ENCODE measurements around the gene PNMT.
"Not testable (repeated sequence)": the region's sequence is repeated elsewhere in the genome, so short reads cannot be mapped to it uniquely, and the experiment has no call there.

PNMT gene

GRCh38 chr17:39711071-39711470 lies 42.8 kb downstream of the PNMT start:
- not testable (repeated sequence) for H3K27ac Mint-ChIP-seq; H3K27me3 Mint-ChIP-seq; H3K4me3 Mint-ChIP-seq; H3K36me3 Mint-ChIP-seq (ENCODE audit: low read depth); H3K4me1 Mint-ChIP-seq (ENCODE audit: low read depth); H3K9me3 Mint-ChIP-seq

GRCh38 chr17:39711851-39712250 lies 43.6 kb downstream of the PNMT start:
- no peaks in the 10 kb centered on the region for H3K36me3 Mint-ChIP-seq (ENCODE audit: low read depth)
- H3K27me3 Mint-ChIP-seq = no peaks in the 10 kb centered on the region
- H3K4me1 Mint-ChIP-seq (ENCODE audit: low read depth) = peaks cover 7% of the 10 kb centered on the region
- no peaks in the 10 kb centered on the region for H3K9me3 Mint-ChIP-seq
- no peak overlapping the region for H3K27ac Mint-ChIP-seq
- H3K4me3 Mint-ChIP-seq = no peak overlapping the region

GRCh38 chr17:39714234-39714633 lies 46.0 kb downstream of the PNMT start:
- Mint-ChIP-seq H3K4me1 (ENCODE audit: low read depth) (no peaks in the 10 kb centered on the region), H3K36me3 (ENCODE audit: low read depth) (no peaks in the 10 kb centered on the region), H3K27me3 (no peaks in the 10 kb centered on the region), H3K9me3 (no peaks in the 10 kb centered on the region), H3K27ac (no peak overlapping the region), H3K4me3 (no peak overlapping the region)

DNA sequence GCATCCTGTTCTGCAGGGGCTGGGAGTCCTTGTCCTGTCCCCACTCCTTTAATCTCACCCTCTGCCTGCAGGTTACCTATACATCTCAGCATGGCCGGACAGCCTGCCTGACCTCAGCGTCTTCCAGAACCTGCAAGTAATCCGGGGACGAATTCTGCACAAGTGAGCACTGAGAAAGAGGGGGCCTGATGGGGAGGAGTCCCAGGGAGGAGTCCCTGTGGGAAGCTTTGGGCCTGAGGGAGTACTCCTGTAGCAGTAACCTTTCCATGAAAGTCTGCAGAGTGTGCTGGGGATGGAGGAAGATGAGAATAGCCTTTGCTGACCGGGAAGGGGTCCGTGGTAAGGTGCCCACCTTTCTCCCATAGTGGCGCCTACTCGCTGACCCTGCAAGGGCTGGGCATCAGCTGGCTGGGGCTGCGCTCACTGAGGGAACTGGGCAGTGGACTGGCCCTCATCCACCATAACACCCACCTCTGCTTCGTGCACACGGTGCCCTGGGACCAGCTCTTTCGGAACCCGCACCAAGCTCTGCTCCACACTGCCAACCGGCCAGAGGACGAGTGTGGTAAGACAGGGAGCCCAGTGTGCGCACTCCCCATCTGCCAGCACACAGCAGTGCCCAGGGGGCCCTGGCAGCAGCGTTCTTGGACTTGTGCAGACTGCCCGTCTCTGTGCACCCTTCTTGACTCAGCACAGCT lies 47.3 kb downstream of the PNMT start:
- H3K27ac Mint-ChIP-seq = no peak overlapping the region
- H3K4me1 Mint-ChIP-seq (ENCODE audit: low read depth) = no peaks in the 10 kb centered on the region
- no peaks in the 10 kb centered on the region for H3K27me3 Mint-ChIP-seq
- H3K4me3 Mint-ChIP-seq = no peak overlapping the region
- H3K36me3 Mint-ChIP-seq (ENCODE audit: low read depth) = no peaks in the 10 kb centered on the region
- no peaks in the 10 kb centered on the region for H3K9me3 Mint-ChIP-seq

- H3K27ac Mint-ChIP-seq = no peak overlapping the region
- no peaks in the 10 kb centered on the region for H3K27me3 Mint-ChIP-seq
- no peaks in the 10 kb centered on the region for H3K9me3 Mint-ChIP-seq
- no peaks in the 10 kb centered on the region for H3K36me3 Mint-ChIP-seq (ENCODE audit: low read depth)
- no peak overlapping the region for H3K4me3 Mint-ChIP-seq
- no peaks in the 10 kb centered on the region for H3K4me1 Mint-ChIP-seq (ENCODE audit: low read depth)
Measured at GRCh38 chr17:39716073-39716818, 48.0 kb downstream of the PNMT start.

DNA sequence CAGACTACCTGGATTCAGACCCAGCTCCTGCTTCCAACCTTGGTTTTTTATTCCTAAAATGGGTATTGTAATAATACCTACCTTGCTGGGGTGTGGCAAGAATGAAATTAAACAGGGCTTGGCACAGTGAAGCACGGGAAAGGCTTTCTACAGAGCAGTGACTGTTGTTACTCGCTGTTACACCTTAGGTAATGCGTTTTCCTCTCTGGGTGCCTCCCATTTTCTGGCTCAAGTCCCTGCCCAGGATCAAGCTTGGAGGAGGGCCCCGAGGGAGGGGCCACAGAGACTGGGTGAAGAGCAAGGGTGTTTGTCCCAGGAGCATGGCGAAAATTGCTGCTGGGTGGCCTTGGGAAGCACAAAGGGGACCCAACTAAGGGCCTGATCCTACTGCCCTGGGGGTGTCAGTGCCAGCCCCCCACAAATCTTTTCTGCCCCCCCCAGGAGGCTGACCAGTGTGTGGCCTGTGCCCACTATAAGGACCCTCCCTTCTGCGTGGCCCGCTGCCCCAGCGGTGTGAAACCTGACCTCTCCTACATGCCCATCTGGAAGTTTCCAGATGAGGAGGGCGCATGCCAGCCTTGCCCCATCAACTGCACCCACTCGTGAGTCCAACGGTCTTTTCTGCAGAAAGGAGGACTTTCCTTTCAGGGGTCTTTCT lies 48.8 kb downstream of the PNMT start:
- H3K27me3 Mint-ChIP-seq = no peaks in the 10 kb centered on the region
- no peaks in the 10 kb centered on the region for H3K4me1 Mint-ChIP-seq (ENCODE audit: low read depth)
- no peak overlapping the region for H3K27ac Mint-ChIP-seq
- H3K36me3 Mint-ChIP-seq (ENCODE audit: low read depth) = no peaks in the 10 kb centered on the region
- no peaks in the 10 kb centered on the region for H3K9me3 Mint-ChIP-seq
- no peak overlapping the region for H3K4me3 Mint-ChIP-seq

DNA sequence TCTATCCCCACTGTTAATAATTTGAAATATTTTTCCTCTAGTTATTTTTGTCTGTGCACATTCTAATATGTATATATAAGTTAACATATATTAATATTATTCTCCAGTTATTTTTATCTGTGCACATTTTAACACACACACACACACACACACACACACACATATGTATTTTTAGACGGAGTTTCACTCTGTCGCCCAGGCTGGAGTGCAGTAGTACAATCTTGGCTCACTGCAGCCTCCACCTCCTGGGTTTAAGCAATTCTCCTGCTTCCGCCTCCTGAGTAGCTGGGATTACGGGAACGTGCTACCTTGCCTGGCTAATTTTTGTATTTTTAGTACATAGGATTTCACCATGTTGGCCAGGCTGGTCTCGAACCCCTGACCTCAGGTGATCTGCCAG lies 49.4 kb downstream of the PNMT start:
- H3K4me1 Mint-ChIP-seq (ENCODE audit: low read depth) = no peaks in the 10 kb centered on the region
- no peaks in the 10 kb centered on the region for H3K36me3 Mint-ChIP-seq (ENCODE audit: low read depth)
- H3K9me3 Mint-ChIP-seq = no peaks in the 10 kb centered on the region
- H3K4me3 Mint-ChIP-seq = no peak overlapping the region
- H3K27me3 Mint-ChIP-seq = no peaks in the 10 kb centered on the region
- no peak overlapping the region for H3K27ac Mint-ChIP-seq

DNA sequence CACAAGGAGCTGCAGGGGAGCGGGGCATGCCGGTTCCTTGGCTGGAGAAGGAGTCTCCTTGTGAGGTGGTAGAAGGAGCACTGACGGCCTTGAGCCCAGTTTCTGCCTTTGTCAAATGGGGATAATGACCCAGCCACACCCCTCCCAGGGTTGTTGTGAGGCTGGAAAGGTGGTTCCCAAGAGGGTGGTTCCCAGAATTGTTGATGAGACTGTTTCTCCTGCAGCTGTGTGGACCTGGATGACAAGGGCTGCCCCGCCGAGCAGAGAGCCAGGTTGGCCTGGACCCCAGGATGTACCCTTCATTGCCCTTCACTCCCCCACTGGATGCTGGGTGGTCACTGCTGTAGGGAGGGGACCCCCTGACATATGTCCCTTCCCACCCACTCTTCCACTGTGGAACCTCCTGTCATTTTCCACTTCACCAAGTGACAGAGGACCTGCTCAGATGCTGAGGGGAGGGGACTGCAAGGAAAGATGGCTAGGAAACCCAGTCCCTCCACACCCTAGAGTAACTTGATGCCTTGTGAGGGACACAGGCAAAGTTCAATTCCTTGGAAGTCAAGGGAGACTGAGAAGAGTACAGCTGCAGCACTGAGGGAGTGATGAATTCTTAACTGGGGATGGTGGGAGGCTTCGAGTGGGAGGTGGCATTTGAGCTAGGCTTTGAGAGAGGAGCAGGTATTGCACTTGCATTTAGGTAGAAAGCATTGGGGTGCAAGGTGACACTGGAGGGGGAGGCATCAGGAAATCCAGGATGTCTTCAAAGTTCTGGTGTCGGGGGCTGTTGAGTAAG lies 51.5 kb downstream of the PNMT start:
- no peaks in the 10 kb centered on the region for H3K27me3 Mint-ChIP-seq
- no peaks in the 10 kb centered on the region for H3K4me1 Mint-ChIP-seq (ENCODE audit: low read depth)
- H3K27ac Mint-ChIP-seq = no peak overlapping the region
- H3K9me3 Mint-ChIP-seq = no peaks in the 10 kb centered on the region
- H3K4me3 Mint-ChIP-seq = no peak overlapping the region
- H3K36me3 Mint-ChIP-seq (ENCODE audit: low read depth) = peaks cover 1% of the 10 kb centered on the region
